Measurements from ENCODE around the gene YIF1B. TPM values are rescaled to one million over a fixed set of nuclear protein-coding genes. Genes with fewer than 3 reads are reported as not detected.

Gene YIF1B
- polyA plus RNA-seq, 1 experiment, result 44.9 TPM

GRCh38 chr19:38280030-38280921 lies 35.5 kb downstream of the YIF1B start:
- TF ChIP-seq CTCF (IDR thresholded peaks at IDR 0.05; ENCODE audit: low read depth, low read length), result no peak
- Histone ChIP-seq H3K27ac (ENCODE audit: low read depth, low read length) (no peak overlapping the region), H3K27me3 (ENCODE audit: control insufficient read depth, insufficient read depth, low read length) (no peaks in the 10 kb centered on the region), H3K9me3 (ENCODE audit: control insufficient read depth, insufficient read depth, low read length) (no peaks in the 10 kb centered on the region), H3K4me3 (ENCODE audit: low read depth, low read length) (no peak overlapping the region)
- no peak for DNase-seq (ENCODE audit: low read depth, low spot score)
- CTCF ChIA-PET, result no interaction called here
- POLR2A ChIA-PET, result no interaction called here

GRCh38 chr19:38278751-38279150 lies 37.0 kb downstream of the YIF1B start:
- no peaks in the 10 kb centered on the region for H3K27me3 ChIP-seq (ENCODE audit: control insufficient read depth, insufficient read depth, low read length)
- no peaks in the 10 kb centered on the region for H3K9me3 ChIP-seq (ENCODE audit: control insufficient read depth, insufficient read depth, low read length)
- ChIA-PET CTCF (interaction anchor here (1.0 kb wide), 1 partner anchor 35 kb away, joined by 4 read pairs; no protein-coding TSS in a partner anchor), POLR2A (interaction anchor here (0.9 kb wide), 1 partner anchor 376 kb away, joined by 3 read pairs; no protein-coding TSS in a partner anchor)
- TF ChIP-seq CTCF (IDR thresholded peaks at IDR 0.05; ENCODE audit: low read depth, low read length), result no peak
- no peak for DNase-seq (ENCODE audit: low read depth, low spot score)
- H3K4me3 ChIP-seq (ENCODE audit: low read depth, low read length), result no peak overlapping the region
- H3K27ac ChIP-seq (ENCODE audit: low read depth, low read length), result no peak overlapping the region

DNA sequence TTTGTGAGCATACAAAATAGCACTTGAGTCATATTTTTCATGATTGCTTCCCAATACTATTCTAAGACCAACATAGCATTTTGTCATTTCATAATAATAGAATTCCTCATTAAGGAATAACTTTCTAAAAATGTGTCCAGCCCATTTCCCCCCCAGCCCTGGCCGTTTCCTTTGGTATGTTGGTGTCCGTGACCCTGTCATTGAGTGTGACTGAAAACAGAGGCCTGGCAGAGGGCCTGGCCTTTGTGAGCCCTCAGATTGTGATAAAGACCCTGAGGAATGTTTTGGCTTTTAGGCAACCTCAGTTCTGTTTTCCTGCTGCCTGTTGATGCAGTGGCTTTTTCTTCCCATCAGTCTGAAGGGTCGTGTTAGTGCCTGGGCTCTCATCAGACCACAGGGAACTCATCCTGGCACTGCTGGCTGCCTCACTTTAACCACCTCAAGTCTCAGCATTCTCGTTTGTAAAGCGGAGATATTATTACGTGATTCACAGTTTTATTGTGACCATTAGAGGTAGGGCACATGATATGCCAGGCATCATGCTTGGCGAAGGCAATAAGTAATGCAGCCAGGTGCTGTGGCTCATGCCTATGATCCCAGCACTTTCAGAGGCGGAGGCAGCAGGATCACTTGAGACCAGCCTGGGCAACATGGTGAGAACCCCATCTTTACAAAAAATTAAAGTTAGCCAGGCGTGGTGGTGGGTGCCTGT lies 37.6 kb downstream of the YIF1B start:
- Histone ChIP-seq H3K27me3 (ENCODE audit: control insufficient read depth, insufficient read depth, low read length) (no peaks in the 10 kb centered on the region), H3K9me3 (ENCODE audit: control insufficient read depth, insufficient read depth, low read length) (no peaks in the 10 kb centered on the region), H3K27ac (ENCODE audit: low read depth, low read length) (peak overlapping the region; percentile 39), H3K4me3 (ENCODE audit: low read depth, low read length) (no peak overlapping the region)
- DNase-seq (ENCODE audit: low read depth, low spot score), result no peak
- POLR2A ChIA-PET, result interaction anchor here (1.4 kb wide), 1 partner anchor 12 kb away, joined by 4 read pairs; no protein-coding TSS in a partner anchor
- TF ChIP-seq CTCF (IDR thresholded peaks at IDR 0.05; ENCODE audit: low read depth, low read length), result no peak
- CTCF ChIA-PET, result interaction anchor here (0.6 to 2.1 kb wide), 4 partner anchors 34 to 58 kb away, joined by 3 to 10 read pairs (median 4); partner anchors contain the start of gene CATSPERG

GRCh38 chr19:38277549-38277948 lies 38.2 kb downstream of the YIF1B start:
- H3K27ac ChIP-seq (ENCODE audit: low read depth, low read length), result no peak overlapping the region
- ChIA-PET POLR2A (interaction anchor here (1.4 kb wide), 1 partner anchor 13 kb away, joined by 4 read pairs; no protein-coding TSS in a partner anchor), CTCF (interaction anchor here (0.6 to 2.1 kb wide), 3 partner anchors 34 to 58 kb away, joined by 3 to 10 read pairs (median 3); partner anchors contain the start of gene CATSPERG)
- TF ChIP-seq CTCF (IDR thresholded peaks at IDR 0.05; ENCODE audit: low read depth, low read length), result no peak
- DNase-seq (ENCODE audit: low read depth, low spot score), result no peak
- no peaks in the 10 kb centered on the region for H3K27me3 ChIP-seq (ENCODE audit: control insufficient read depth, insufficient read depth, low read length)
- H3K4me3 ChIP-seq (ENCODE audit: low read depth, low read length), result no peak overlapping the region
- no peaks in the 10 kb centered on the region for H3K9me3 ChIP-seq (ENCODE audit: control insufficient read depth, insufficient read depth, low read length)

Data from AG04450 (cell line).